GM12878 (cell line): ENCODE data around the gene MRGPRF. TPM values are rescaled to one million over a fixed set of nuclear protein-coding genes. Genes with fewer than 3 reads are reported as not detected.

Source experiments
- ATAC-seq: fragments of 200-7000 bp; cut with Tn5 transposase; 3 replicates; pipeline ENCODE4 v1.9.1; 2020; ENCODE audit warnings: mild to moderate bottlenecking, moderate library complexity
- BruUV-seq: library from RNA; stranded (reverse); fragments of 400-500 nt; replicated peaks from 2 replicates; lab custom pipeline; 2021; lab: Mats Ljungman, UMichigan
- CTCF ChIA-PET: fragments of 300-600 bp; sonication (Branson Sonifier 250); formaldehyde crosslinking; extraction: SDS; loops from one replicate; lab custom pipeline; 2021; ENCODE audit warnings: inconsistent platforms; lab: Yijun Ruan, JAX
- POLR2A ChIA-PET: fragments of 350-600 bp; formaldehyde crosslinking; extraction: SDS; loops from one replicate; lab custom pipeline; 2021; ENCODE audit warnings: inconsistent platforms; lab: Charles Lee
- RAD21 ChIA-PET: fragments of 300-600 bp; sonication (Branson Sonifier 250); formaldehyde crosslinking; loops from one replicate; lab custom pipeline; 2023; ENCODE audit warnings: antibody characterized with exemption; ENCODE audit not compliant: unreplicated experiment; lab: Charles Lee
- SMC1A ChIA-PET: fragments of 300-600 bp; sonication (Branson Sonifier 250); formaldehyde crosslinking; loops from one replicate; lab custom pipeline; 2023; ENCODE audit not compliant: unreplicated experiment, uncharacterized antibody; lab: Charles Lee
- DNase-seq: peaks from one replicate; pipeline ENCODE4 v3.0.0-alpha.2; 2011; ENCODE audit warnings: low read depth, low spot score
- FAIRE-seq: peaks from 3 replicates; lab custom pipeline; 2011; peaks lifted over from hg19 to GRCh38; lab: Jason Lieb, UNC
- H2AFZ ChIP-seq: 2 replicates; pipeline ENCODE4 v1.6.0; 2011; ENCODE audit warnings: low read depth, low read length, control low read depth; ENCODE audit not compliant: control insufficient read depth
- H3K27ac ChIP-seq: 2 replicates; pipeline ENCODE4 v1.5.1; 2011; ENCODE audit warnings: control low read depth; ENCODE audit not compliant: control insufficient read depth, insufficient read depth
- H3K27me3 ChIP-seq, 2 experiments: replicated peaks in 1 of 2; 2 replicates each; pipeline versions ENCODE4 v1.6.0 to v1.6.1; 2011; ENCODE audit warnings: low read length in 1 of 2; ENCODE audit not compliant: control insufficient read depth in 2 of 2, insufficient read depth in 2 of 2
- H3K36me3 ChIP-seq, 2 experiments: 2 replicates each; pipeline ENCODE4 v1.5.1; 2011; ENCODE audit warnings: low read length in 1 of 2; ENCODE audit not compliant: control insufficient read depth in 2 of 2, insufficient read depth in 2 of 2
- H3K4me1 ChIP-seq: 2 replicates; pipeline ENCODE4 v1.6.1; 2011; ENCODE audit warnings: mild to moderate bottlenecking, low read length, moderate library complexity, mixed read lengths; ENCODE audit not compliant: control insufficient read depth, insufficient read depth
- H3K4me2 ChIP-seq: 2 replicates; pipeline ENCODE4 v1.6.0; 2011; ENCODE audit warnings: control low read depth; ENCODE audit not compliant: control insufficient read depth, insufficient read depth
- H3K4me3 ChIP-seq: fragments of 200-600 bp; sonication (generic); 2 replicates; pipeline ENCODE4 v1.5.1; 2016
- H3K79me2 ChIP-seq: 2 replicates; pipeline ENCODE4 v1.6.0; 2011; ENCODE audit warnings: low read length; ENCODE audit not compliant: control insufficient read depth, insufficient read depth
- H3K9ac ChIP-seq: 2 replicates; pipeline ENCODE4 v1.8.0; 2011; ENCODE audit warnings: low read length, control low read depth, mixed read lengths; ENCODE audit not compliant: control insufficient read depth, insufficient read depth
- H3K9me3 ChIP-seq: replicated peaks from 3 replicates; pipeline ENCODE4 v1.5.1; 2011; ENCODE audit warnings: mild to moderate bottlenecking, low read length; ENCODE audit not compliant: control insufficient read depth, insufficient read depth
- H4K20me1 ChIP-seq: 2 replicates; pipeline ENCODE4 v1.6.0; 2011; ENCODE audit not compliant: control insufficient read depth, insufficient read depth
- CEBPB ChIP-seq, 2 experiments: fragments of 150-350 bp in 1 of 2; IDR thresholded peaks; 2 replicates each; pipeline ENCODE4 v1.6.1; 2012 to 2014; ENCODE audit warnings: low read depth in 2 of 2, low read length in 2 of 2, borderline replicate concordance in 1 of 2, inconsistent platforms in 1 of 2
- HDAC2 ChIP-seq: fragments of 200-600 bp; sonication (generic); IDR thresholded peaks from 2 replicates; pipeline ENCODE4 v1.6.1; 2017
- JUND ChIP-seq: IDR thresholded peaks from 2 replicates; pipeline ENCODE4 v1.6.1; 2012; ENCODE audit warnings: low read depth, mild to moderate bottlenecking, low read length, improper control_type of control experiment, moderate library complexity
- PAX8 ChIP-seq: fragments of 450-650 bp; IDR thresholded peaks from 2 replicates; pipeline ENCODE4 v1.6.1; 2017; ENCODE audit warnings: mild to moderate bottlenecking, moderate library complexity
- RFX5 ChIP-seq: IDR thresholded peaks from 2 replicates; pipeline ENCODE4 v1.6.1; 2011; ENCODE audit warnings: low read depth, low read length, improper control_type of control experiment
- YBX1 ChIP-seq: fragments of 450-650 bp; IDR thresholded peaks from 2 replicates; pipeline ENCODE4 v1.6.1; 2016; ENCODE audit warnings: antibody characterized with exemption
- ZNF217 ChIP-seq: fragments of 450-650 bp; IDR thresholded peaks from 2 replicates; pipeline ENCODE4 v1.6.1; 2017; ENCODE audit warnings: antibody characterized with exemption, mild to moderate bottlenecking
- WGBS: methylation state at CpG from one replicate; pipeline ENCODE4 v1.1.6; 2016; ENCODE audit warnings: low lambda C conversion rate; ENCODE audit not compliant: insufficient replicate concordance, insufficient coverage; ENCODE audit errors: missing lambda C conversion rate; 5-methylcytosine and 5-hydroxymethylcytosine counted together
- in situ Hi-C: fragments of 300-500 bp; cut with MboI; formaldehyde crosslinking; loops from 9 replicates; pipeline ENCODE4 v1.14.3; 2018; ENCODE audit warnings: mixed read lengths
- intact Hi-C: fragments of 100-400 bp; cut with micrococcal nuclease; formaldehyde crosslinking; loops from one replicate; pipeline ENCODE4 v1.14.2; 2022; ENCODE audit not compliant: unreplicated experiment
- polyA plus RNA-seq, 11 experiments: library from polyadenylated mRNA; depleted of rRNA in 4 of 11; unstranded in 6 of 11; stranded (reverse) in 5 of 11; fragments of >200 nt; fragmentation: Nextera tagmentation in 4 of 11; fragmentation: Illumina TruSeq in 1 of 11; extraction: Ambion mirVana in 4 of 11; extraction: Trizol in 1 of 11; gene quantifications; 1 replicate in 1 of 11; 2 replicates in 10 of 11; pipeline versions ENCODE4 v1.2.1 to v1.2.3, GENCODE V29; 2011 to 2016; ENCODE audit warnings: inconsistent platforms in 2 of 11, missing spikeins in 2 of 11, low read depth in 1 of 11
- total RNA-seq, 4 experiments: library from RNA; depleted of rRNA in 3 of 4; stranded (reverse); fragments of >200 nt in 3 of 4; fragmentation: Illumina TruSeq in 1 of 4; extraction: Trizol in 1 of 4; gene quantifications; 2 replicates each; pipeline versions ENCODE4 v1.2.1 to v1.2.3, GENCODE V29; 2013 to 2021
- TF ChIP-seq, protein P1 (sequence below): IDR thresholded peaks from 2 replicates; pipeline ENCODE4 v1.6.1; 2011; ENCODE audit warnings: mild to moderate bottlenecking, low read depth, low read length, moderate library complexity; ENCODE audit not compliant: insufficient replicate concordance
- TF ChIP-seq, protein P2 (sequence below), 3 experiments: IDR thresholded peaks in 2 of 3; conservative IDR thresholded peaks in 1 of 3; 2 replicates each; pipeline ENCODE4 v1.5.1; 2011; ENCODE audit warnings: low read depth in 3 of 3, low read length in 3 of 3, mild to moderate bottlenecking in 3 of 3, control low read depth in 2 of 3, moderate library complexity in 2 of 3, inconsistent platforms in 1 of 3, mixed read lengths in 1 of 3; ENCODE audit not compliant: control insufficient read depth in 2 of 3, insufficient read depth in 1 of 3; ENCODE audit errors: extremely low read depth in 1 of 3
- TF ChIP-seq, protein P3 (sequence below): fragments of 450-650 bp; IDR thresholded peaks from 2 replicates; pipeline ENCODE4 v1.6.1; 2017; ENCODE audit warnings: borderline replicate concordance
- TF ChIP-seq, protein P4 (sequence below): IDR thresholded peaks from 2 replicates; pipeline ENCODE4 v1.6.1; 2012; ENCODE audit warnings: mild to moderate bottlenecking, low read depth, low read length

MRGPRF gene
- total and polyA plus RNA-seq, 10 of the 15 experiments (the other 5 are each of a cell fraction or from before 2014, with no cell fraction given): not detected

DNA sequence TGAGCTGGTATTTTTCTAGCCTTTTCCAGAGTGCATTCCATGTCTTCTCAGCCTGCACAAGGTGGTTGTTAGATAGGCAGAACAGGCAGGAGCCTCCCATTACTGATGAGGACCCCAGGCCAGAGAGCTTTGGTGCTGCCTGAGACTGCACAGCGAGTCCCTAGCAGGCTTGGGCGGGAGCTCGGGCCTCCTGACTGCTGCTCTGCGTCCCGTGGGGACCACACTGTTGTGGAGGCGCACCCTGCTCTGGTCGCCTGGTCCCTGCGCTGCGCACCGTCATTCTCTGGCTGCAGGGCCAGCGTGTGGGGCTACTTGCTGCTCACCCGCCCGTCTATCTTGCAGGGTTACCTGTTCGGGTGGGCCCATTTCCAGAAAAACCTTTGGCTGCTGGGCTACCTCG, 44.2 kb upstream of the MRGPRF start (continued):
- TF ChIP-seq, protein P1, sequence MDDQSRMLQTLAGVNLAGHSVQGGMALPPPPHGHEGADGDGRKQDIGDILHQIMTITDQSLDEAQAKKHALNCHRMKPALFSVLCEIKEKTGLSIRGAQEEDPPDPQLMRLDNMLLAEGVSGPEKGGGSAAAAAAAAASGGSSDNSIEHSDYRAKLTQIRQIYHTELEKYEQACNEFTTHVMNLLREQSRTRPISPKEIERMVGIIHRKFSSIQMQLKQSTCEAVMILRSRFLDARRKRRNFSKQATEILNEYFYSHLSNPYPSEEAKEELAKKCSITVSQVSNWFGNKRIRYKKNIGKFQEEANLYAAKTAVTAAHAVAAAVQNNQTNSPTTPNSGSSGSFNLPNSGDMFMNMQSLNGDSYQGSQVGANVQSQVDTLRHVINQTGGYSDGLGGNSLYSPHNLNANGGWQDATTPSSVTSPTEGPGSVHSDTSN: no peak
- TF ChIP-seq YBX1: no peak

DNA sequence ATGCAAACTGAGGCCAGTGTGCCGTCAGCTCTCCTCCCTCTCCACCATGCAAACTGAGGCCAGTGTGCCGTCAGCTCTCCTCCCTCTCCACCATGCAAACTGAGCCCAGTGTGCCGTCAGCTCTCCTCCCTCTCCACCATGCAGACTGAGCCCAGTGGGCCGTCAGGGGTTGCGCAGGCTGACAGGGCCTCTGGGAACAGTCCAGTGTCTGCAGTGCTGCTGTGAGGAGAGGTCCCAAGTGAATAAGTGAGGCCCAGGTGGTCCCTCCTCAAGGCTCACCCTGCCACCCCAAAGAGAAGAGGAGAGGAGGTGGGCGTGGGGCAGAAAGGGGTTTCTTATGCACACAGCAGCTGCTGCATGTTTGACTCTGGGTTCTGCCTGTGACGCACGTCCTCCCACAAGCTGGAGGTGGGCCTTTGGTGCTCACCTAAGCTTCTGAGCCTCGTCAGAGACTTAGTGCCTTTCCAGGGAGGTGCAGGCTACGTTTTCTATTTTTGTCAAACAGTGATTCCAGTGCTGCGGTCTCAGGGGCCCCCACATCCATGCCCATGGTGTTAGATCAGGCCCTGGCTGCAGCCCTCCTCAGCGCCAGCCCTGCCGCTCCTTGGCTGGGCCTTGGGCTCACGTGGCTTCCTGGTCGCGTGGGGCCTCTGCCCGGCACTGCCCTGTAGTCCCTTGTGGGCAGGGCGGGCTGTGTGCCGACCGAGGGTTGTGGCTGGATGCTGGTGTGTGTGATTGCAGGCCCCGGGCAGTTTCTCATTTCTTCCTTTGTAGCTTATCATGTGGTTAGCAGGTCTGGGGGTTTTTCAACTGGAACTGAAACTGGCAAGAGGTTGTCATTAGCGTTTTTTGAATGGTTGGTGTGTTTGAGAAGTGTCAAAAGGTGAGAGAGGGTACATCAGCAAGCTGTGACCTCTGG, 42.8 kb upstream of the MRGPRF start:
- WGBS: 21% methylated on average over 22 of the region's 22 CpGs
- ChIA-PET CTCF (interaction anchor here (1.1 to 3.0 kb wide), 3 partner anchors 10 to 31 kb away, joined by 3 to 11 read pairs (median 3); no protein-coding TSS in a partner anchor), SMC1A (interaction anchor here (0.6 to 3.3 kb wide), 8 partner anchors 12 to 241 kb away, joined by 3 to 10 read pairs (median 4); no protein-coding TSS in a partner anchor), RAD21 (interaction anchor here (1.5 to 1.9 kb wide), 6 partner anchors 7 to 587 kb away, joined by 3 to 7 read pairs (median 4); no protein-coding TSS in a partner anchor), POLR2A (interaction anchor here (0.6 to 1.3 kb wide), 3 partner anchors 20 to 546 kb away, joined by 3 read pairs; no protein-coding TSS in a partner anchor)
- ATAC-seq (peak; percentile 85), FAIRE-seq (peak; percentile 94), DNase-seq (peak; percentile 94)
- intact Hi-C loops: loop anchor here (1.0 to 10.0 kb wide), 2 partner anchors 211 to 241 kb away; partner anchors contain the start of gene CPT1A
- Histone ChIP-seq H3K27me3 (no peaks in the 10 kb centered on the region), H3K4me1 (peaks cover 50% of the 10 kb centered on the region), H3K79me2 (peaks cover 42% of the 10 kb centered on the region), H3K9ac (peak overlapping the region; percentile 71), H3K36me3 (peaks cover 5 to 15% of the 10 kb centered on the region in 2 experiments), H2AFZ (peak overlapping the region; percentile 55), H4K20me1 (no peaks in the 10 kb centered on the region; the same call in 1 of the 2 replicates), H3K4me3 (peak overlapping the region; percentile 43; the same call in 1 of the 2 replicates), H3K4me2 (peak overlapping the region; percentile 98), H3K27ac (peak overlapping the region; percentile 92), H3K9me3 (no peaks in the 10 kb centered on the region)
- no TSS peak for BruUV-seq
- in situ Hi-C loops: no loop called here
- TF ChIP-seq JUND: peak; percentile 34; the same call in 1 of the 2 replicates
- no peak for TF ChIP-seq CEBPB (IDR thresholded peaks at IDR 0.05; ENCODE audit: borderline replicate concordance in 1 of 2, low read depth in 2 of 2, low read length in 2 of 2)
- no peak for TF ChIP-seq PAX8
- TF ChIP-seq ZNF217: peak; percentile 67; the same call in 1 of the 2 replicates
- no peak for TF ChIP-seq HDAC2
- TF ChIP-seq, protein P2, sequence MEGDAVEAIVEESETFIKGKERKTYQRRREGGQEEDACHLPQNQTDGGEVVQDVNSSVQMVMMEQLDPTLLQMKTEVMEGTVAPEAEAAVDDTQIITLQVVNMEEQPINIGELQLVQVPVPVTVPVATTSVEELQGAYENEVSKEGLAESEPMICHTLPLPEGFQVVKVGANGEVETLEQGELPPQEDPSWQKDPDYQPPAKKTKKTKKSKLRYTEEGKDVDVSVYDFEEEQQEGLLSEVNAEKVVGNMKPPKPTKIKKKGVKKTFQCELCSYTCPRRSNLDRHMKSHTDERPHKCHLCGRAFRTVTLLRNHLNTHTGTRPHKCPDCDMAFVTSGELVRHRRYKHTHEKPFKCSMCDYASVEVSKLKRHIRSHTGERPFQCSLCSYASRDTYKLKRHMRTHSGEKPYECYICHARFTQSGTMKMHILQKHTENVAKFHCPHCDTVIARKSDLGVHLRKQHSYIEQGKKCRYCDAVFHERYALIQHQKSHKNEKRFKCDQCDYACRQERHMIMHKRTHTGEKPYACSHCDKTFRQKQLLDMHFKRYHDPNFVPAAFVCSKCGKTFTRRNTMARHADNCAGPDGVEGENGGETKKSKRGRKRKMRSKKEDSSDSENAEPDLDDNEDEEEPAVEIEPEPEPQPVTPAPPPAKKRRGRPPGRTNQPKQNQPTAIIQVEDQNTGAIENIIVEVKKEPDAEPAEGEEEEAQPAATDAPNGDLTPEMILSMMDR (IDR thresholded peaks at IDR 0.05 in 2 of 3, conservative IDR thresholded peaks at IDR 0.05 in 1 of 3; ENCODE audit: control insufficient read depth in 2 of 3, extremely low read depth in 1 of 3, insufficient read depth in 1 of 3, low read depth in 3 of 3, low read length in 3 of 3): no peak
- TF ChIP-seq, protein P3, sequence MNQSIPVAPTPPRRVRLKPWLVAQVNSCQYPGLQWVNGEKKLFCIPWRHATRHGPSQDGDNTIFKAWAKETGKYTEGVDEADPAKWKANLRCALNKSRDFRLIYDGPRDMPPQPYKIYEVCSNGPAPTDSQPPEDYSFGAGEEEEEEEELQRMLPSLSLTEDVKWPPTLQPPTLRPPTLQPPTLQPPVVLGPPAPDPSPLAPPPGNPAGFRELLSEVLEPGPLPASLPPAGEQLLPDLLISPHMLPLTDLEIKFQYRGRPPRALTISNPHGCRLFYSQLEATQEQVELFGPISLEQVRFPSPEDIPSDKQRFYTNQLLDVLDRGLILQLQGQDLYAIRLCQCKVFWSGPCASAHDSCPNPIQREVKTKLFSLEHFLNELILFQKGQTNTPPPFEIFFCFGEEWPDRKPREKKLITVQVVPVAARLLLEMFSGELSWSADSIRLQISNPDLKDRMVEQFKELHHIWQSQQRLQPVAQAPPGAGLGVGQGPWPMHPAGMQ: peak; percentile 52; the same call in 1 of the 2 replicates
- TF ChIP-seq RFX5: no peak
- TF ChIP-seq, protein P4, sequence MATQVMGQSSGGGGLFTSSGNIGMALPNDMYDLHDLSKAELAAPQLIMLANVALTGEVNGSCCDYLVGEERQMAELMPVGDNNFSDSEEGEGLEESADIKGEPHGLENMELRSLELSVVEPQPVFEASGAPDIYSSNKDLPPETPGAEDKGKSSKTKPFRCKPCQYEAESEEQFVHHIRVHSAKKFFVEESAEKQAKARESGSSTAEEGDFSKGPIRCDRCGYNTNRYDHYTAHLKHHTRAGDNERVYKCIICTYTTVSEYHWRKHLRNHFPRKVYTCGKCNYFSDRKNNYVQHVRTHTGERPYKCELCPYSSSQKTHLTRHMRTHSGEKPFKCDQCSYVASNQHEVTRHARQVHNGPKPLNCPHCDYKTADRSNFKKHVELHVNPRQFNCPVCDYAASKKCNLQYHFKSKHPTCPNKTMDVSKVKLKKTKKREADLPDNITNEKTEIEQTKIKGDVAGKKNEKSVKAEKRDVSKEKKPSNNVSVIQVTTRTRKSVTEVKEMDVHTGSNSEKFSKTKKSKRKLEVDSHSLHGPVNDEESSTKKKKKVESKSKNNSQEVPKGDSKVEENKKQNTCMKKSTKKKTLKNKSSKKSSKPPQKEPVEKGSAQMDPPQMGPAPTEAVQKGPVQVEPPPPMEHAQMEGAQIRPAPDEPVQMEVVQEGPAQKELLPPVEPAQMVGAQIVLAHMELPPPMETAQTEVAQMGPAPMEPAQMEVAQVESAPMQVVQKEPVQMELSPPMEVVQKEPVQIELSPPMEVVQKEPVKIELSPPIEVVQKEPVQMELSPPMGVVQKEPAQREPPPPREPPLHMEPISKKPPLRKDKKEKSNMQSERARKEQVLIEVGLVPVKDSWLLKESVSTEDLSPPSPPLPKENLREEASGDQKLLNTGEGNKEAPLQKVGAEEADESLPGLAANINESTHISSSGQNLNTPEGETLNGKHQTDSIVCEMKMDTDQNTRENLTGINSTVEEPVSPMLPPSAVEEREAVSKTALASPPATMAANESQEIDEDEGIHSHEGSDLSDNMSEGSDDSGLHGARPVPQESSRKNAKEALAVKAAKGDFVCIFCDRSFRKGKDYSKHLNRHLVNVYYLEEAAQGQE: no peak
